ENCODE results near the gene NQO2.

NQO2 gene

GRCh38 chr6:2977290-2977689 lies 22.4 kb upstream of the NQO2 start:
- DNase-seq, result no peak
- Histone ChIP-seq H3K27ac (ENCODE audit: low read length) (no peak overlapping the region), H3K4me1 (ENCODE audit: insufficient read depth, low read length) (peaks cover 3% of the 10 kb centered on the region; the same call in 1 of the 2 replicates), H3K36me3 (ENCODE audit: insufficient read depth, low read length) (no peaks in the 10 kb centered on the region), H4K20me1 (ENCODE audit: insufficient read depth, low read length) (no peaks in the 10 kb centered on the region), H3K4me3 (ENCODE audit: low read depth in 1 of 2, low read length in 2 of 2) (no peak overlapping the region), H2AFZ (ENCODE audit: low read depth, low read length) (no peak overlapping the region), H3K4me2 (ENCODE audit: insufficient read depth, low read length) (no peak overlapping the region), H3K9me3 (ENCODE audit: insufficient read depth, low read length, severe bottlenecking) (no peaks in the 10 kb centered on the region), H3K9ac (ENCODE audit: low read depth, low read length) (no peak overlapping the region), H3K79me2 (ENCODE audit: insufficient read depth, low read length) (no peaks in the 10 kb centered on the region), H3K27me3 (ENCODE audit: insufficient read depth, low read length, poor library complexity) (peaks cover 34% of the 10 kb centered on the region)
- TF ChIP-seq CTCF (IDR thresholded peaks at IDR 0.05; ENCODE audit: borderline replicate concordance, extremely low read depth, low read length, poor library complexity, severe bottlenecking) (no peak), EZH2 (IDR thresholded peaks at IDR 0.05; ENCODE audit: borderline replicate concordance, low read depth, low read length, severe bottlenecking) (no peak)
- ATAC-seq (ENCODE audit: insufficient read depth, low read depth), result no peak

- H3K9ac ChIP-seq (ENCODE audit: low read depth, low read length), result no peak overlapping the region
- no peaks in the 10 kb centered on the region for H3K79me2 ChIP-seq (ENCODE audit: insufficient read depth, low read length)
- H3K4me2 ChIP-seq (ENCODE audit: insufficient read depth, low read length), result no peak overlapping the region
- TF ChIP-seq CTCF (IDR thresholded peaks at IDR 0.05; ENCODE audit: borderline replicate concordance, extremely low read depth, low read length, poor library complexity, severe bottlenecking), result no peak
- TF ChIP-seq EZH2 (IDR thresholded peaks at IDR 0.05; ENCODE audit: borderline replicate concordance, low read depth, low read length, severe bottlenecking), result no peak
- peaks cover 3% of the 10 kb centered on the region; the same call in 1 of the 2 replicates for H3K4me1 ChIP-seq (ENCODE audit: insufficient read depth, low read length)
- no peaks in the 10 kb centered on the region for H4K20me1 ChIP-seq (ENCODE audit: insufficient read depth, low read length)
- H3K27ac ChIP-seq (ENCODE audit: low read length), result no peak overlapping the region
- ATAC-seq (ENCODE audit: insufficient read depth, low read depth), result no peak
- no peak overlapping the region for H2AFZ ChIP-seq (ENCODE audit: low read depth, low read length)
- H3K9me3 ChIP-seq (ENCODE audit: insufficient read depth, low read length, severe bottlenecking), result no peaks in the 10 kb centered on the region
- peaks cover 34% of the 10 kb centered on the region for H3K27me3 ChIP-seq (ENCODE audit: insufficient read depth, low read length, poor library complexity)
- no peak for DNase-seq
- H3K4me3 ChIP-seq (ENCODE audit: low read depth in 1 of 2, low read length in 2 of 2), result no peak overlapping the region
- H3K36me3 ChIP-seq (ENCODE audit: insufficient read depth, low read length), result no peaks in the 10 kb centered on the region
Measured at GRCh38 chr6:2977799-2978590, 21.7 kb upstream of the NQO2 start.

GRCh38 chr6:2978923-2979322 lies 20.8 kb upstream of the NQO2 start:
- ATAC-seq (ENCODE audit: insufficient read depth, low read depth), result no peak
- Histone ChIP-seq H3K4me2 (ENCODE audit: insufficient read depth, low read length) (no peak overlapping the region), H3K36me3 (ENCODE audit: insufficient read depth, low read length) (no peaks in the 10 kb centered on the region), H3K9ac (ENCODE audit: low read depth, low read length) (no peak overlapping the region), H2AFZ (ENCODE audit: low read depth, low read length) (no peak overlapping the region), H4K20me1 (ENCODE audit: insufficient read depth, low read length) (no peaks in the 10 kb centered on the region), H3K4me3 (ENCODE audit: low read depth in 1 of 2, low read length in 2 of 2) (no peak overlapping the region), H3K9me3 (ENCODE audit: insufficient read depth, low read length, severe bottlenecking) (no peaks in the 10 kb centered on the region), H3K79me2 (ENCODE audit: insufficient read depth, low read length) (no peaks in the 10 kb centered on the region), H3K4me1 (ENCODE audit: insufficient read depth, low read length) (no peaks in the 10 kb centered on the region), H3K27ac (ENCODE audit: low read length) (no peak overlapping the region), H3K27me3 (ENCODE audit: insufficient read depth, low read length, poor library complexity) (peaks cover 35% of the 10 kb centered on the region)
- no peak for DNase-seq
- TF ChIP-seq EZH2 (IDR thresholded peaks at IDR 0.05; ENCODE audit: borderline replicate concordance, low read depth, low read length, severe bottlenecking), result no peak
- no peak for TF ChIP-seq CTCF (IDR thresholded peaks at IDR 0.05; ENCODE audit: borderline replicate concordance, extremely low read depth, low read length, poor library complexity, severe bottlenecking)

Measured in DND-41 (cell line).